Measurements from ENCODE around the gene DTX1. TPM values are rescaled to one million over a fixed set of nuclear protein-coding genes. Genes with fewer than 3 reads are reported as not detected.

DTX1 gene
- total and polyA plus RNA-seq, 4 donors = 2.1 to 33.2 (median 10.0) TPM

GRCh38 chr12:113118142-113118541 is 61.6 kb downstream of the DTX1 start:
- no peak overlapping the region for H3K4me3 ChIP-seq (ENCODE audit: low read depth in 1 of 3, low read length in 3 of 3)
- DNase-seq (ENCODE audit: low spot score) = no peak
- H3K27ac ChIP-seq (ENCODE audit: low read depth in 1 of 2, low read length in 2 of 2) = no peak overlapping the region
- 96% methylated on average over 1 of the region's 1 CpG for WGBS
- no peaks in the 10 kb centered on the region for H3K36me3 ChIP-seq (ENCODE audit: control insufficient read depth in 4 of 4, insufficient read depth in 3 of 4, low read depth in 1 of 4, low read length in 3 of 4)
- no peak overlapping the region for H3K9ac ChIP-seq (ENCODE audit: low read depth in 1 of 2, low read length in 2 of 2)
- TF ChIP-seq NR2F2 (IDR thresholded peaks at IDR 0.05) = no peak
- peaks cover 0 to 3% (median 0%) of the 10 kb centered on the region in 4 donors for H3K27me3 ChIP-seq (ENCODE audit: control insufficient read depth in 4 of 4, insufficient read depth in 4 of 4, low read length in 3 of 4)
- no peaks in the 10 kb centered on the region for H3K4me1 ChIP-seq (ENCODE audit: control insufficient read depth in 4 of 4, insufficient read depth in 4 of 4, low read length in 3 of 4)
- no peaks in the 10 kb centered on the region for H3K9me3 ChIP-seq (ENCODE audit: control insufficient read depth in 4 of 4, low read length in 3 of 4)

- Histone ChIP-seq H3K4me3 (ENCODE audit: low read depth in 1 of 3, low read length in 3 of 3) (no peak overlapping the region), H3K36me3 (ENCODE audit: control insufficient read depth in 4 of 4, insufficient read depth in 3 of 4, low read depth in 1 of 4, low read length in 3 of 4) (no peaks in the 10 kb centered on the region), H3K9ac (ENCODE audit: low read depth in 1 of 2, low read length in 2 of 2) (no peak overlapping the region), H3K9me3 (ENCODE audit: control insufficient read depth in 4 of 4, low read length in 3 of 4) (peaks cover 0 to 1% (median 0%) of the 10 kb centered on the region in 4 donors), H3K27ac (ENCODE audit: low read depth in 1 of 2, low read length in 2 of 2) (no peak overlapping the region), H3K4me1 (ENCODE audit: control insufficient read depth in 4 of 4, insufficient read depth in 4 of 4, low read length in 3 of 4) (no peaks in the 10 kb centered on the region), H3K27me3 (ENCODE audit: control insufficient read depth in 4 of 4, insufficient read depth in 4 of 4, low read length in 3 of 4) (peaks cover 0 to 3% (median 0%) of the 10 kb centered on the region in 4 donors)
- WGBS = 43% methylated on average over 4 of the region's 4 CpGs
- DNase-seq (ENCODE audit: low spot score) = no peak
- no peak for TF ChIP-seq FOXA2 (IDR thresholded peaks at IDR 0.05)
- TF ChIP-seq HNF4A (conservative IDR thresholded peaks at IDR 0.05) = no peak
- no peak for TF ChIP-seq SP1 (IDR thresholded peaks at IDR 0.05)
- TF ChIP-seq, protein P1, sequence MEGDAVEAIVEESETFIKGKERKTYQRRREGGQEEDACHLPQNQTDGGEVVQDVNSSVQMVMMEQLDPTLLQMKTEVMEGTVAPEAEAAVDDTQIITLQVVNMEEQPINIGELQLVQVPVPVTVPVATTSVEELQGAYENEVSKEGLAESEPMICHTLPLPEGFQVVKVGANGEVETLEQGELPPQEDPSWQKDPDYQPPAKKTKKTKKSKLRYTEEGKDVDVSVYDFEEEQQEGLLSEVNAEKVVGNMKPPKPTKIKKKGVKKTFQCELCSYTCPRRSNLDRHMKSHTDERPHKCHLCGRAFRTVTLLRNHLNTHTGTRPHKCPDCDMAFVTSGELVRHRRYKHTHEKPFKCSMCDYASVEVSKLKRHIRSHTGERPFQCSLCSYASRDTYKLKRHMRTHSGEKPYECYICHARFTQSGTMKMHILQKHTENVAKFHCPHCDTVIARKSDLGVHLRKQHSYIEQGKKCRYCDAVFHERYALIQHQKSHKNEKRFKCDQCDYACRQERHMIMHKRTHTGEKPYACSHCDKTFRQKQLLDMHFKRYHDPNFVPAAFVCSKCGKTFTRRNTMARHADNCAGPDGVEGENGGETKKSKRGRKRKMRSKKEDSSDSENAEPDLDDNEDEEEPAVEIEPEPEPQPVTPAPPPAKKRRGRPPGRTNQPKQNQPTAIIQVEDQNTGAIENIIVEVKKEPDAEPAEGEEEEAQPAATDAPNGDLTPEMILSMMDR (IDR thresholded peaks at IDR 0.05; ENCODE audit: low read depth, low read length, missing input control) = no peak
- TF ChIP-seq GABPA (IDR thresholded peaks at IDR 0.05 in 1 of 2, conservative IDR thresholded peaks at IDR 0.05 in 1 of 2) = no peak
- TF ChIP-seq REST (IDR thresholded peaks at IDR 0.05) = no peak
- TF ChIP-seq NR2F2 (IDR thresholded peaks at IDR 0.05) = no peak
- no peak for TF ChIP-seq RAD21 (IDR thresholded peaks at IDR 0.05)
- no peak for TF ChIP-seq YY1 (IDR thresholded peaks at IDR 0.05)
- no peak for TF ChIP-seq FOXA1 (IDR thresholded peaks at IDR 0.05)
- no peak for TF ChIP-seq MAX (IDR thresholded peaks at IDR 0.05)
- no peak for TF ChIP-seq ZBTB33 (IDR thresholded peaks at IDR 0.05)
- TF ChIP-seq JUND (IDR thresholded peaks at IDR 0.05) = no peak
- no peak for TF ChIP-seq RXRA (IDR thresholded peaks at IDR 0.05)
Observed at GRCh38 chr12:113119980-113120669, 63.6 kb downstream of the DTX1 start.

All from liver (tissue), 9 donors.